GM18519 (cell line): ENCODE results near the gene KLK10.

ENCODE experiments used
- ATAC-seq: cut with Tn5 transposase; IDR thresholded peaks from one replicate; pipeline ENCODE4 v1.9.1; 2021; ENCODE audit warnings: mild to moderate bottlenecking, moderate library complexity; ENCODE audit not compliant: unreplicated experiment, low FRiP score

The KLK10 gene, protein sequence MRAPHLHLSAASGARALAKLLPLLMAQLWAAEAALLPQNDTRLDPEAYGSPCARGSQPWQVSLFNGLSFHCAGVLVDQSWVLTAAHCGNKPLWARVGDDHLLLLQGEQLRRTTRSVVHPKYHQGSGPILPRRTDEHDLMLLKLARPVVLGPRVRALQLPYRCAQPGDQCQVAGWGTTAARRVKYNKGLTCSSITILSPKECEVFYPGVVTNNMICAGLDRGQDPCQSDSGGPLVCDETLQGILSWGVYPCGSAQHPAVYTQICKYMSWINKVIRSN

GRCh38 chr19:51019544-51019925, at the start of gene KLK10:
TSS of gene KLK10 (minus strand) at chr19:51019709. CDS start at chr19:51019130, 579 bp downstream.
- no peak for ATAC-seq

GRCh38 chr19:51066393-51067186, 47.1 kb upstream of the KLK10 start:
- ATAC-seq: no peak

DNA sequence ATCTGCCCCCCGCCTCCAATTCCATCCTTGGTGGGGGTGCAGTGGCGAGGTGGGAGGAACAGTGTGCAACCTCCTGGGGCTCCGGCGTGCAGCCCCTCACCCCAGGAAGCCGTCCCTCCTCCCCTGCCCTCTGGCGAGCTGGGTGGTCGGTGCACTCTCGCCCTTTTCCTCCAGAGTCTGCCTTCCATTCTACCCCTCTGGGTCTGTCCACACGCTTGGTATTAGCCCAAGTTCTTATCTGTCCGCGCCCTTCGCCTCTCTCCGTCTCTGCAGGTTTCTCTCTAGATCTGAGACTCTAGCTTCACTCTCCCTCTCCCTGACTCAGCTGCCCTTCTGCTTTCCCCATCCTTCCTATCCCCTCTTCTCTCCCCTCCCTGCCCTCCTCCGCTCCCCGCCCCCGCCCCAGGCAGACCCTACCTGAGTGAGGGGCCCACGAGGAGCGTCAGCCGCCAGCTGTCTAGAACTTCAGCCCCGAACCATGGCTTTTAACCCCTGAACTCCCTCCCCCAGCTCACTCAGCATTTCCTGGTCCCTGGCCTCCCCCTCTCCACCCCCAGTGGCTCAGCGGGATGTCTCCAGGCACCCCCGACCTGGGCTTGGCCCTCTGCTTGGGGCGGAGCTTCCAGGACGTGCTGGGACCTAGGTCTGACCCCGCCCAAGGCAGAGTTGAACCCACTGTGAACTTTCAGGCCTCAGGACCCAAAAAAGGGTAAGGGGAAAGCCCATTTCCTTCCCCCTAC, 45.9 kb upstream of the KLK10 start:
- ATAC-seq: no peak

GRCh38 chr19:51064534-51065220, 45.2 kb upstream of the KLK10 start, which contains the start of gene KLK13:
TSS of gene KLK13 (minus strand) at chr19:51065092. CDS start at chr19:51065067, 25 bp downstream.
- ATAC-seq: no peak

- no peak for ATAC-seq
Observed at GRCh38 chr19:51063664-51064063, 44.2 kb upstream of the KLK10 start.

DNA sequence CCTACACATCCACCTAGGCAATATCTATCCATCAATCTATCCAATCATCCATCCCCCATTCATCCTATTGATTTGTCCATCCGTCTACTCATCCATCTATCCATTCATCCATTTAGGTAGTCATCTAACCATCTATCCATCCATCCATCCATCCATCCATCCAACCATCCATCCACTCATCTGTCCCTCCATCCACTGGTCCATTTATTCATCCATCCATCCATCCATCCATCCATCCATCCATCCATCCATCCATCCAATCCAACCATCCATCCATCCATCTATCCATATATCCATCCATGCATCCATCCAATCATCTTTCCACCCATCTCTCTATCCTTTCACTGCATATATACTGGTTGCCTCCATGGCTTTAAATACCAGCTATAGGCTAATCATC, 41.5 kb upstream of the KLK10 start:
- no peak for ATAC-seq

- ATAC-seq: no peak
Observed at GRCh38 chr19:51060336-51060735, 40.8 kb upstream of the KLK10 start.

GRCh38 chr19:51059715-51060114, 40.2 kb upstream of the KLK10 start:
- no peak for ATAC-seq

- ATAC-seq: no peak
Observed at GRCh38 chr19:51055866-51056265, 36.4 kb upstream of the KLK10 start.

- no peak for ATAC-seq
Observed at GRCh38 chr19:51047031-51047335, 27.5 kb upstream of the KLK10 start.

- ATAC-seq: no peak
Observed at GRCh38 chr19:51044327-51044726, 24.8 kb upstream of the KLK10 start.

DNA sequence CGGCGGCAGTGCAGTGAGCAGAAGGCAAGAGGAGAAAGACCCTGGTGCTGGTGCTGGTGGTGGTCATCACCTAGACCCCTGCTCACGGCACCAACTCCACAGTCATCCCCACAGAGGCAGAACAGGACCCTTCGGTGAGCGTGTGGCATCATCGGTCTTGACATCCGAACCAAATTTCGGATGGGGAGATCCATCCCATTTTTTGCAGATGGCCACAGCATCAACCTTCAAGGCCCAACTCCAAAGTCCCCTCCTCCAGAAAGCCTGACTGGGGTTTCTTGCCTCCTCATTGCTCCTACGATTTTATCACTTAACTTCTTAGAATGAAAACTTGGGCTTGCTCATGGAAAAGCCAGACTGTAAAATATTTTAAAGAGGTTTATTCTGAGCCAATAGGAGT, 24.0 kb upstream of the KLK10 start:
- no peak for ATAC-seq

DNA sequence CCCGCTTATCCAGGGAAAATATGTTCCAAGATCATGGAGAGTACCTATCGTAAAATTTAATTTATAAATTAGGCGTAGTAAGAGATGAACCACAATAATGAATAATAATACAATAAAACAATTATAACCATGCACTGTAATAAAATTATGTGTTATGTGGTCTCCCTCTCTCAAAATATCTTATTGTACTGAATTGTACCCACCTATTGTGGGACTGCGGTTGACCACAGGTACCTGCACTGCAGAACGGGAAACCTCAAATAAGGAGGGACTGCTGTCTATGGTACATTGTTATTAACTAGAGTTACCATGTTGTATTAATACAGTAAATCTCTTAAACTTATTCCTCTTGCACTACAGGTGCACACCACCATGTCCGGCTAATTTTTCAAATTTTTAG, 20.6 kb upstream of the KLK10 start:
- no peak for ATAC-seq

DNA sequence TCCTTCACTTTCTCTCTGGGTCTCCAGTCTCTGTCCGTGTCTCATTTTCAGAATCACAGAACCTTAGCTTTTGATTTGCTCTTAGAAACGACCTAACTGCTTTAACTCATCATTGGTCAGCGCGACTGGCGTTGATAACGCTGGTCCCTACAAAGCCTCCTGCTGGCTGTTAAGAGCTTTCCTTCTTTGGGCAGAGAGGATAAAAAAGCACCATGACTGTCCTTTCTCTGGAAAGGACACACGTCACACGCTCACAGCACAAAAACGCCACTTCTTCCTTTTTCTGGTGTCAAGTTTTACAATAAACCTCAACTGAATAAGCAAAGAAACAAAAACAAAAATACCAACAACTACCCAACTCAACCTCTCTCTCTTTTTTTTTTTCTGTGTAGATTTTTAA, 17.0 kb upstream of the KLK10 start:
- no peak for ATAC-seq

GRCh38 chr19:51034704-51035103, 15.2 kb upstream of the KLK10 start, which contains the start of gene KLK12:
TSS of gene KLK12 (minus strand) at chr19:51035002. CDS start at chr19:51034621, 381 bp downstream.
- ATAC-seq: no peak

- ATAC-seq: no peak
Observed at GRCh38 chr19:51031880-51032225, 12.3 kb upstream of the KLK10 start.

DNA sequence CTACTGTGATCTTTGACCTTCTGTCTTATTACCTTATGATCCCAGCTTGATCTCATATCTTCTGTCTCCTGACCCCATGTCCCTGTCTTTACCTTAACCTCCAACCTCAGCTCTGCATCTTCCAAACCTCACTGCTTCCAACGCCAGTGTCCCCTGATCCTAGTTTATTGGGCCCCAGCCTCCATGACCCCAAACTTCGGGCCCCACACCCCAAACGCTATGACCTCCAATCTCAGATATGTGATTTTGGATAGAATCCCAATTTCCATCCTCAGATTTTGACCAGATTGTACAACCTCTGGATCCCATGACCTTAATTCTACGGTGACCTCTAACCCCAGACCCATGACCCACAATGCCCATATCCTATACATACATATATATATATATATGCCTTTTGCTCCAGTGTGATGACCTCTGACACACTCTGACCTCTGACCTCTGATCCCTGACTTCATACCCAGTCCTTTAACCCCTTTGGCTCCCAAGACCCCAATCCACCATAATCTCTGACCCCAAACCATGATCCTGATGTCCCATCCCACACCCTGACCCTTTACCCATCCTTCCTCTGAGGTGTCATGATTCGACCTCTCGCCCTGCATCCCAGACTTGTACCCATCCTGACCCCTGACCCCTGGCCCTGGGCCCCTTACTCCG, 11.8 kb upstream of the KLK10 start:
- no peak for ATAC-seq

GRCh38 chr19:51030631-51031030, 11.1 kb upstream of the KLK10 start:
- no peak for ATAC-seq

GRCh38 chr19:51029718-51030117, 10.2 kb upstream of the KLK10 start:
- no peak for ATAC-seq

GRCh38 chr19:51027873-51028272, 8.4 kb upstream of the KLK10 start:
- no peak for ATAC-seq
